GM21360 (cell line): Measurements from ENCODE around the gene NELFA.
"Not testable (repeated sequence)": the region's sequence is repeated elsewhere in the genome, so short reads cannot be mapped to it uniquely, and the experiment has no call there.

Experiments used
- ATAC-seq: cut with Tn5 transposase; IDR thresholded peaks from one replicate; pipeline ENCODE4 v1.9.1; 2021; ENCODE audit warnings: mild to moderate bottlenecking, moderate library complexity; ENCODE audit not compliant: unreplicated experiment

Gene NELFA

GRCh38 chr4:1994938-1995337 lies 13.8 kb downstream of the NELFA start:
- ATAC-seq = no peak

GRCh38 chr4:1993718-1994516 lies 14.9 kb downstream of the NELFA start:
- not testable (repeated sequence) for ATAC-seq

GRCh38 chr4:1993169-1993516 lies 15.6 kb downstream of the NELFA start:
- ATAC-seq = no peak

GRCh38 chr4:1992468-1993168 lies 16.2 kb downstream of the NELFA start:
- no peak for ATAC-seq

GRCh38 chr4:1991596-1992434 lies 17.0 kb downstream of the NELFA start:
- ATAC-seq = no peak

GRCh38 chr4:1991087-1991486 lies 17.7 kb downstream of the NELFA start:
- ATAC-seq = no peak

- ATAC-seq = no peak
Observed at GRCh38 chr4:1990676-1991075, 18.1 kb downstream of the NELFA start.

GRCh38 chr4:1990348-1990645 lies 18.5 kb downstream of the NELFA start:
- no peak for ATAC-seq

GRCh38 chr4:1989533-1990347 lies 19.0 kb downstream of the NELFA start:
- ATAC-seq = no peak

GRCh38 chr4:1988327-1988724 lies 20.4 kb downstream of the NELFA start:
- no peak for ATAC-seq

GRCh38 chr4:1987721-1988326 lies 20.9 kb downstream of the NELFA start:
- no peak for ATAC-seq

GRCh38 chr4:1987296-1987695 lies 21.5 kb downstream of the NELFA start:
- ATAC-seq = no peak

- no peak for ATAC-seq
Observed at GRCh38 chr4:1986578-1987210, 22.1 kb downstream of the NELFA start.

GRCh38 chr4:1985780-1986577 lies 22.8 kb downstream of the NELFA start:
- ATAC-seq = no peak

GRCh38 chr4:1985294-1985693 lies 23.5 kb downstream of the NELFA start:
- ATAC-seq = no peak

- ATAC-seq = no peak
Observed at GRCh38 chr4:1984406-1985191, 24.2 kb downstream of the NELFA start.

- ATAC-seq = no peak
Observed at GRCh38 chr4:1983846-1984405, 24.8 kb downstream of the NELFA start.
